GM23338 (cell line): ENCODE results near the gene CDK5.

ENCODE experiments used
- CREB1 ChIP-seq: fragments of 250-450 bp; sonication (Bioruptor Pico); IDR thresholded peaks from 2 replicates; pipeline ENCODE4 v1.5.0; 2020; ENCODE audit warnings: low read depth, mild to moderate bottlenecking, moderate library complexity
- CTCF ChIP-seq, 2 experiments: fragments of 200-600 bp in 1 of 2; sonication (generic) in 1 of 2; conservative IDR thresholded peaks; 2 replicates each; pipeline versions ENCODE4 v1.5.1 to v1.6.1; 2016 to 2017; ENCODE audit warnings: antibody characterized with exemption in 2 of 2, low read depth in 2 of 2, mild to moderate bottlenecking in 2 of 2, moderate library complexity in 1 of 2
- ETS1 ChIP-seq: IDR thresholded peaks from 2 replicates; pipeline ENCODE4 v1.6.1; 2016; ENCODE audit warnings: antibody characterized with exemption
- EZH2 ChIP-seq: fragments of 200-600 bp; sonication (generic); IDR thresholded peaks from one replicate; pipeline ENCODE4 v1.8.0; 2017; ENCODE audit warnings: antibody characterized with exemption, mild to moderate bottlenecking, low read depth; ENCODE audit not compliant: unreplicated experiment
- EZH2phosphoT487 ChIP-seq: fragments of 200-600 bp; sonication (generic); IDR thresholded peaks from one replicate; pipeline ENCODE4 v1.8.1; 2018; ENCODE audit warnings: antibody characterized with exemption; ENCODE audit not compliant: unreplicated experiment
- NANOG ChIP-seq: IDR thresholded peaks from 2 replicates; pipeline ENCODE4 v1.6.1; 2016; ENCODE audit warnings: antibody characterized with exemption, borderline replicate concordance
- POLR2AphosphoS5 ChIP-seq: IDR thresholded peaks from 2 replicates; pipeline ENCODE4 v1.6.1; 2016; ENCODE audit warnings: antibody characterized with exemption, low read depth
- REST ChIP-seq: IDR thresholded peaks from one replicate; pipeline ENCODE4 v1.6.1; 2018; ENCODE audit warnings: antibody characterized with exemption; ENCODE audit not compliant: unreplicated experiment
- STAT1 ChIP-seq: IDR thresholded peaks from one replicate; pipeline ENCODE4 v1.6.1; 2016; ENCODE audit warnings: antibody characterized with exemption; ENCODE audit not compliant: unreplicated experiment
- ZNF331 ChIP-seq: fragments of 250-450 bp; sonication (Bioruptor Pico); IDR thresholded peaks from 2 replicates; pipeline ENCODE4 v1.5.0; 2020; ENCODE audit warnings: low read depth, mild to moderate bottlenecking, moderate library complexity

DNA sequence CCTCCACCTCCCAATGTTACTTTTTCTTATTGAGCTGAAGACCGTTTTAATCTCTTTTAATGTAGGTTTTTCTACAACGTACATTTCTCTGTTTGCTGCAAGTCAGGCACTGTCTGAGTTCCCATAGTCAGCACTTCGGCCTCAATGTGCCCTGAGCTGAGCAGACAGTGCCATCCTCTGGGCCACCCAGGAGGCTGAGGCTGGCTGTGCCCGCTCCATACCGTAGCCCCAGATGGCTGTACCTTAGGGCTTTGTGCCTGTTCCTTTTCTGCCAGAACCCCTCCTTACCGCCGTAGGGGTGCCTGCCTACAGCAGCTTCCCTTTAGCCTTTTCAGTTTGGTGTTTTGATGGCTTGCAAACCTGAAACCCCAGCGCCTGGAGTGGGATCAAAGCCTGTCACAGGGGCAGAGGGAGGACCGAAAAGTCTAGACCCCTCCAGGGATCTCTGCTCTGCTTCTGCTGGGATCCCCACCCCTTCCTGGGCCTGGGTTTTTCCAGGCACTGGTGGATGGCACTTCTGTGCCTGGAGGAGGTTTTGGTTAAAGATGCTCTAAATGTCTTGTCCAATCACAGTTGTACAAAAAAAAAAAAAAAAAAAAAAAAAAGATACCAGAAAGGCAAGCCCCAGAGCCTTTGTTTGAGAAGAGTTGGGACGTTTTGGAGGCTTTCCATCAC, 37.6 kb upstream of the CDK5 start:
- no peak for TF ChIP-seq POLR2AphosphoS5
- TF ChIP-seq CTCF (conservative IDR thresholded peaks at IDR 0.05; ENCODE audit: low read depth in 2 of 2), result no peak; a peak in 1 of 4 replicates
- no peak for TF ChIP-seq NANOG
- no peak for TF ChIP-seq EZH2
- TF ChIP-seq REST, result no peak
- TF ChIP-seq ETS1, result no peak
- no peak for TF ChIP-seq EZH2phosphoT487
- no peak for TF ChIP-seq ZNF331 (CRISPR knock-in tag)
- no peak for TF ChIP-seq CREB1 (CRISPR knock-in tag)
- TF ChIP-seq STAT1, result no peak
